H1 (cell line): Measurements from ENCODE around the gene TMEM151A. TPM values are rescaled to one million over a fixed set of nuclear protein-coding genes. Genes with fewer than 3 reads are reported as not detected.

Experiments used
- CTCF ChIA-PET: fragments of 300-600 bp; sonication (Branson Sonifier 250); formaldehyde crosslinking; loops from one replicate; lab custom pipeline; 2021; ENCODE audit not compliant: partially characterized antibody; lab: Charles Lee
- POLR2A ChIA-PET: fragments of 300-600 bp; sonication (Branson Sonifier 250); formaldehyde crosslinking; loops from one replicate; lab custom pipeline; 2021; ENCODE audit warnings: inconsistent platforms; ENCODE audit not compliant: partially characterized antibody; lab: Charles Lee
- DNase-seq, 2 experiments: peaks; one replicate each; pipeline versions ENCODE4 v3.0.0 to v3.0.0-alpha.2; 2010 to 2022; ENCODE audit warnings: low spot score in 2 of 2, low read depth in 1 of 2, mixed read lengths in 1 of 2
- FAIRE-seq: peaks from 2 replicates; lab custom pipeline; 2011; peaks lifted over from hg19 to GRCh38; lab: Jason Lieb, UNC
- H2AFZ ChIP-seq: 2 replicates; pipeline ENCODE4 v1.8.1; 2012; ENCODE audit warnings: low read length, inconsistent platforms
- H2AK5ac ChIP-seq: 2 replicates; pipeline ENCODE4 v1.6.1; 2013; ENCODE audit warnings: low read depth, low read length
- H2BK120ac ChIP-seq: replicated peaks from 2 replicates; pipeline ENCODE3; 2013; ENCODE audit warnings: low read depth, low read length, inconsistent platforms
- H2BK12ac ChIP-seq: 2 replicates; pipeline ENCODE4 v1.6.1; 2013; ENCODE audit warnings: low read depth, low read length
- H2BK15ac ChIP-seq: 2 replicates; pipeline ENCODE4 v1.6.1; 2013; ENCODE audit warnings: low read length
- H2BK20ac ChIP-seq: 2 replicates; pipeline ENCODE4 v1.6.1; 2013; ENCODE audit warnings: low read length
- H2BK5ac ChIP-seq: 2 replicates; pipeline ENCODE4 v1.6.1; 2013; ENCODE audit warnings: low read depth, low read length
- H3K14ac ChIP-seq: 2 replicates; pipeline ENCODE4 v1.6.1; 2013; ENCODE audit warnings: inconsistent platforms; ENCODE audit not compliant: insufficient read length
- H3K18ac ChIP-seq: 2 replicates; pipeline ENCODE4 v1.6.1; 2013; ENCODE audit warnings: low read length; ENCODE audit errors: extremely low read depth
- H3K23ac ChIP-seq: 2 replicates; pipeline ENCODE4 v1.6.1; 2013; ENCODE audit warnings: inconsistent platforms; ENCODE audit not compliant: insufficient read length
- H3K23me2 ChIP-seq: 2 replicates; pipeline ENCODE4 v1.6.1; 2013; ENCODE audit warnings: low read depth, low read length
- H3K27ac ChIP-seq: 2 replicates; pipeline ENCODE4 v1.6.1; 2011; ENCODE audit warnings: low read depth, low read length, inconsistent platforms
- H3K27me3 ChIP-seq, 4 experiments: replicated peaks in 1 of 4; 1 replicate in 1 of 4; 2 replicates in 3 of 4; pipeline versions ENCODE4 v1.6.1 to v1.8.1; 2011 to 2013; ENCODE audit warnings: low read length in 3 of 4, mild to moderate bottlenecking in 3 of 4, inconsistent platforms in 2 of 4, mixed read lengths in 2 of 4, moderate library complexity in 1 of 4; ENCODE audit not compliant: control insufficient read depth in 3 of 4, insufficient read depth in 3 of 4; ENCODE audit errors: extremely low read depth in 1 of 4
- H3K36me3 ChIP-seq, 4 experiments: 2 replicates each; pipeline versions ENCODE4 v1.6.1 to v1.8.1; 2011 to 2013; ENCODE audit warnings: mild to moderate bottlenecking in 4 of 4, low read length in 3 of 4, moderate library complexity in 2 of 4, control low read depth in 1 of 4, inconsistent platforms in 1 of 4; ENCODE audit not compliant: insufficient read depth in 4 of 4, control insufficient read depth in 2 of 4
- H3K4ac ChIP-seq: replicated peaks from 2 replicates; pipeline ENCODE3; 2013; ENCODE audit warnings: low read length, low read depth, mixed read lengths, inconsistent platforms; ENCODE audit not compliant: insufficient read length
- H3K4me1 ChIP-seq, 4 experiments: replicated peaks in 1 of 4; 1 replicate in 1 of 4; 2 replicates in 3 of 4; pipeline versions ENCODE4 v1.6.1 to v1.8.1; 2011 to 2013; ENCODE audit warnings: low read length in 3 of 4, inconsistent platforms in 2 of 4, mixed read lengths in 1 of 4; ENCODE audit not compliant: insufficient read depth in 4 of 4, control insufficient read depth in 3 of 4
- H3K4me2 ChIP-seq, 2 experiments: 2 replicates each; pipeline versions ENCODE4 v1.6.1 to v1.8.1; 2011 to 2013; ENCODE audit warnings: low read depth in 2 of 2, low read length in 2 of 2, control low read depth in 1 of 2, inconsistent platforms in 1 of 2, mild to moderate bottlenecking in 1 of 2; ENCODE audit not compliant: insufficient read depth in 1 of 2
- H3K4me3 ChIP-seq, 4 experiments: fragments of 200-600, 300-600 bp in 1 of 4; sonication (generic), shearing (Covaris generic), sonication (Bioruptor Twin) in 1 of 4; 2 replicates each; pipeline versions ENCODE4 v1.5.1 to v1.8.1; 2011 to 2016; ENCODE audit warnings: low read length in 4 of 4, low read depth in 3 of 4, control low read depth in 2 of 4, inconsistent platforms in 2 of 4, mild to moderate bottlenecking in 2 of 4, mixed read lengths in 1 of 4, moderate library complexity in 1 of 4; ENCODE audit not compliant: insufficient read depth in 2 of 4; ENCODE audit errors: extremely low read depth in 1 of 4
- H3K56ac ChIP-seq: replicated peaks from 2 replicates; pipeline ENCODE3; 2013; ENCODE audit warnings: low read depth, mild to moderate bottlenecking, mixed read lengths, low read length, inconsistent platforms; ENCODE audit not compliant: insufficient read length
- H3K79me1 ChIP-seq: 2 replicates; pipeline ENCODE4 v1.6.1; 2013; ENCODE audit warnings: low read depth, low read length, control low read depth
- H3K79me2 ChIP-seq, 2 experiments: 2 replicates each; pipeline versions ENCODE4 v1.6.1 to v1.8.1; 2012 to 2013; ENCODE audit warnings: low read length in 2 of 2, mild to moderate bottlenecking in 2 of 2, inconsistent platforms in 1 of 2; ENCODE audit not compliant: insufficient read depth in 2 of 2, control insufficient read depth in 1 of 2
- H3K9ac ChIP-seq, 4 experiments: replicated peaks in 1 of 4; 1 replicate in 1 of 4; 2 replicates in 3 of 4; pipeline versions ENCODE4 v1.6.1 to v1.8.1; 2011 to 2013; ENCODE audit warnings: low read depth in 3 of 4, low read length in 3 of 4, control low read depth in 2 of 4, mild to moderate bottlenecking in 2 of 4, moderate library complexity in 2 of 4, inconsistent platforms in 1 of 4; ENCODE audit errors: extremely low read depth in 1 of 4
- H3K9me3 ChIP-seq, 2 experiments: 2 replicates each; pipeline versions ENCODE4 v1.6.1 to v1.8.1; 2012 to 2013; ENCODE audit warnings: mild to moderate bottlenecking in 2 of 2, moderate library complexity in 2 of 2, control low read depth in 1 of 2, inconsistent platforms in 1 of 2, low read depth in 1 of 2, low read length in 1 of 2, mixed read lengths in 1 of 2; ENCODE audit not compliant: insufficient read depth in 2 of 2
- H4K20me1 ChIP-seq, 2 experiments: replicated peaks in 1 of 2; 2 replicates each; pipeline versions ENCODE3 to v1.8.1; 2011 to 2013; ENCODE audit warnings: inconsistent platforms in 2 of 2, low read length in 2 of 2, mild to moderate bottlenecking in 1 of 2; ENCODE audit not compliant: insufficient read depth in 2 of 2, control insufficient read depth in 1 of 2
- H4K5ac ChIP-seq: 2 replicates; pipeline ENCODE4 v1.6.1; 2013; ENCODE audit warnings: low read length, low read depth, mixed read lengths, inconsistent platforms; ENCODE audit not compliant: insufficient read length
- H4K8ac ChIP-seq: 2 replicates; pipeline ENCODE4 v1.8.0; 2013; ENCODE audit warnings: mild to moderate bottlenecking, moderate library complexity, low read length, inconsistent platforms; ENCODE audit not compliant: insufficient read depth; ENCODE audit errors: extremely low read depth
- H4K91ac ChIP-seq: replicated peaks from 2 replicates; pipeline ENCODE3; 2013; ENCODE audit warnings: low read length, mixed read lengths, inconsistent platforms; ENCODE audit not compliant: insufficient read length
- CTCF ChIP-seq, 3 experiments: IDR thresholded peaks; 1 replicate in 2 of 3; 2 replicates in 1 of 3; pipeline versions ENCODE4 v1.5.1 to v1.6.1; 2011; ENCODE audit warnings: low read length in 3 of 3, mild to moderate bottlenecking in 3 of 3, inconsistent platforms in 2 of 3, low read depth in 1 of 3, moderate library complexity in 1 of 3; ENCODE audit not compliant: insufficient read depth in 1 of 3; ENCODE audit errors: control extremely low read depth in 1 of 3
- EZH2 ChIP-seq: fragments of 200-600 bp; sonication (generic); IDR thresholded peaks from 2 replicates; pipeline ENCODE4 v1.7.1; 2012; ENCODE audit warnings: low read depth, mild to moderate bottlenecking, moderate library complexity, low read length, inconsistent platforms; ENCODE audit not compliant: severe bottlenecking
- JUND ChIP-seq: IDR thresholded peaks from 2 replicates; pipeline ENCODE4 v1.6.1; 2011; ENCODE audit warnings: mild to moderate bottlenecking, improper control_type of control experiment, low read length
- RBBP5 ChIP-seq: IDR thresholded peaks from 2 replicates; pipeline ENCODE4 v1.7.1; 2012; ENCODE audit warnings: low read depth, mild to moderate bottlenecking, inconsistent platforms, low read length, moderate library complexity, borderline replicate concordance
- RNF2 ChIP-seq: fragments of 200-900, 300-1000 bp; sonication (generic); IDR thresholded peaks from 2 replicates; pipeline ENCODE4 v1.7.1; 2016; ENCODE audit warnings: borderline replicate concordance, low read depth, mild to moderate bottlenecking, antibody characterized with exemption, low read length; ENCODE audit not compliant: poor library complexity, severe bottlenecking; ENCODE audit errors: missing control alignments
- SIX5 ChIP-seq: IDR thresholded peaks from 2 replicates; pipeline ENCODE4 v1.6.1; 2011; ENCODE audit warnings: mild to moderate bottlenecking, low read depth, low read length
- SP4 ChIP-seq: IDR thresholded peaks from 2 replicates; pipeline ENCODE4 v1.6.1; 2012; ENCODE audit warnings: low read length, inconsistent platforms
- SRF ChIP-seq: IDR thresholded peaks from 2 replicates; pipeline ENCODE4 v1.6.1; 2011; ENCODE audit warnings: mild to moderate bottlenecking, low read depth, low read length, moderate library complexity
- USF2 ChIP-seq: IDR thresholded peaks from 2 replicates; pipeline ENCODE4 v1.6.1; 2011; ENCODE audit warnings: low read length, improper control_type of control experiment
- WGBS, 2 experiments: shearing (Covaris generic) in 1 of 2; methylation state at CpG; one replicate each; pipeline versions ENCODE4 v1.1.6 to v1.1.7; 2013 to 2015; ENCODE audit warnings: low lambda C conversion rate in 2 of 2, mixed read lengths in 2 of 2, inconsistent platforms in 1 of 2, low coverage in 1 of 2, missing lambda C conversion rate in 1 of 2; ENCODE audit not compliant: insufficient replicate concordance in 2 of 2, insufficient coverage in 1 of 2, insufficient read length in 1 of 2; ENCODE audit errors: extremely low coverage in 1 of 2, missing lambda C conversion rate in 1 of 2; 5-methylcytosine and 5-hydroxymethylcytosine counted together
- polyA plus RNA-seq, 7 experiments: library from polyadenylated mRNA; depleted of rRNA in 3 of 7; stranded (reverse) in 5 of 7; unstranded in 2 of 7; fragments of >200 nt in 5 of 7; fragments of 200-250 nt in 2 of 7; gene quantifications; 1 replicate in 5 of 7; 2 replicates in 1 of 7; 4 replicates in 1 of 7; pipeline versions ENCODE4 v1.2.1 to v1.2.3, GENCODE V29; 2011 to 2013; ENCODE audit warnings: missing spikeins in 2 of 7, mixed read lengths in 2 of 7
- total RNA-seq: library from RNA; stranded (reverse); fragmentation: NEBNext Ultra II Directional; extraction: Animal tissue kit (Norgen Biotek cat#: 25700); gene quantifications from 2 replicates; pipeline ENCODE4 v1.2.1, GENCODE V29; 2021

Gene TMEM151A
- total and polyA plus RNA-seq, 2 of the 8 experiments (the other 6 are each of a cell fraction or from before 2014, with no cell fraction given): 3.2 TPM

- no peaks in the 10 kb centered on the region for H3K9me3 ChIP-seq
- no peaks in the 10 kb centered on the region for H3K27me3 ChIP-seq
- no peak overlapping the region for H3K4me2 ChIP-seq
- POLR2A ChIA-PET: interaction anchor here (0.6 to 2.5 kb wide), 4 partner anchors 23 to 1489 kb away, joined by 3 to 6 read pairs (median 3); no protein-coding TSS in a partner anchor
- H4K91ac ChIP-seq: no peak overlapping the region
- no peak overlapping the region for H3K9ac ChIP-seq
- FAIRE-seq: no peak
- peaks cover 0 to 5% (median 3%) of the 10 kb centered on the region in 4 experiments; a peak in 5 of 7 replicates for H3K4me1 ChIP-seq
- no peak overlapping the region for H2BK12ac ChIP-seq
- no peak overlapping the region for H3K4me3 ChIP-seq
- peaks cover 0 to 5% of the 10 kb centered on the region in 2 experiments; a peak in 1 of 4 replicates for H3K79me2 ChIP-seq
- no peak overlapping the region for H4K5ac ChIP-seq
- CTCF ChIA-PET: interaction anchor here (0.6 to 2.2 kb wide), 12 partner anchors 10 to 49 kb away, joined by 3 to 6 read pairs (median 4); no protein-coding TSS in a partner anchor
- no peak overlapping the region for H2BK20ac ChIP-seq
- WGBS, 2 experiments: 89% methylated on average over 8 of the region's 10 CpGs; no CpG with 5 or more reads in 1 of the 2 experiments
- no peak overlapping the region for H2AFZ ChIP-seq
- peaks cover 14 to 27% (median 20%) of the 10 kb centered on the region in 4 experiments; a peak in 7 of 8 replicates for H3K36me3 ChIP-seq
- H3K4ac ChIP-seq: no peak overlapping the region
- H2BK5ac ChIP-seq: no peak overlapping the region
- no peak overlapping the region for H3K56ac ChIP-seq
- H3K18ac ChIP-seq: no peak overlapping the region
- peaks cover 7 to 25% of the 10 kb centered on the region in 2 experiments for H4K20me1 ChIP-seq
- peaks cover 5% of the 10 kb centered on the region for H3K23me2 ChIP-seq
- H3K14ac ChIP-seq: no peak overlapping the region
- no peaks in the 10 kb centered on the region; the same call in 1 of the 2 replicates for H3K79me1 ChIP-seq
- no peak overlapping the region for H4K8ac ChIP-seq
- no peak overlapping the region for H2BK15ac ChIP-seq
- no peak for DNase-seq
- H2BK120ac ChIP-seq: no peak overlapping the region
- H3K23ac ChIP-seq: no peak overlapping the region
- H3K27ac ChIP-seq: no peak overlapping the region
- no peak overlapping the region for H2AK5ac ChIP-seq
- TF ChIP-seq SP4: no peak
- TF ChIP-seq SIX5: no peak
- TF ChIP-seq RBBP5: no peak
- no peak for TF ChIP-seq JUND
- TF ChIP-seq SRF: no peak
- TF ChIP-seq USF2: no peak
- no peak for TF ChIP-seq RNF2
- no peak for TF ChIP-seq EZH2
- TF ChIP-seq CTCF (IDR thresholded peaks at IDR 0.05; ENCODE audit: control extremely low read depth in 1 of 3, insufficient read depth in 1 of 3, low read depth in 1 of 3, low read length in 3 of 3): no peak
Observed at GRCh38 chr11:66263785-66264184, 27.9 kb upstream of the TMEM151A start.
